ENCODE results near the gene CAPN15.

Gene CAPN15

DNA sequence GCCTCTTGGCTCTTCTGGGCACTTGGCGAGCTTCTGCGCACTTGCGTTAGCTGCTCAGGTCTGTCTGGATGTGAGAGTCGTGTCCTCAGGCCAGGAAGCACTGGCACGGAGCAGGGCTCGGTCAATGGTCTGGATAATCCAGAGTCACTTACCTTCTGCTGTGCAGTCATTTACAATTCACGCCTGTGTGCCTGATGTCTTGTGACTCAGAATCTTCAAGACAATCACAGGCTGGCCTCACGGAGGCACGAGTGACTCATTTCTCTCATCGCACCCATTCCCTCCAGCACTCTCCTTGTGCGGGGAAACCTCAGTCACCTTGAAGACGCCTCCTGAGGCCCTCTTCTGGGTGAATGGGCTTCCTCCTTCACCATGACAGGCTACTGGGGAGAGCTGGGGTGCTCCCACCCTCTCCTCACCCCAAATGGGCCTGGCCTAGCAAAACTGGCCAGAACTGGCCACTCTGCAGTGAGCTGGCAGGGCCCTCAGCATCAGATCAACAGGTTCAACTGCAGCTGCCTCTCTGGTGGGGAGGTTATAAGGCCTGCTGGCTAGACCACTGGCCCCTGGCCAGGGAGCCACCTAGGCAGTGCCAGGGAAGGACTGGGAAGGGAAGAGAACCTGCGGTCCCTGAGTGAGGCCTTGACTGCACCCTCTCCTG, 1.9 kb upstream of the CAPN15 start:
- DNase-seq (ENCODE audit: low spot score), result no peak

DNA sequence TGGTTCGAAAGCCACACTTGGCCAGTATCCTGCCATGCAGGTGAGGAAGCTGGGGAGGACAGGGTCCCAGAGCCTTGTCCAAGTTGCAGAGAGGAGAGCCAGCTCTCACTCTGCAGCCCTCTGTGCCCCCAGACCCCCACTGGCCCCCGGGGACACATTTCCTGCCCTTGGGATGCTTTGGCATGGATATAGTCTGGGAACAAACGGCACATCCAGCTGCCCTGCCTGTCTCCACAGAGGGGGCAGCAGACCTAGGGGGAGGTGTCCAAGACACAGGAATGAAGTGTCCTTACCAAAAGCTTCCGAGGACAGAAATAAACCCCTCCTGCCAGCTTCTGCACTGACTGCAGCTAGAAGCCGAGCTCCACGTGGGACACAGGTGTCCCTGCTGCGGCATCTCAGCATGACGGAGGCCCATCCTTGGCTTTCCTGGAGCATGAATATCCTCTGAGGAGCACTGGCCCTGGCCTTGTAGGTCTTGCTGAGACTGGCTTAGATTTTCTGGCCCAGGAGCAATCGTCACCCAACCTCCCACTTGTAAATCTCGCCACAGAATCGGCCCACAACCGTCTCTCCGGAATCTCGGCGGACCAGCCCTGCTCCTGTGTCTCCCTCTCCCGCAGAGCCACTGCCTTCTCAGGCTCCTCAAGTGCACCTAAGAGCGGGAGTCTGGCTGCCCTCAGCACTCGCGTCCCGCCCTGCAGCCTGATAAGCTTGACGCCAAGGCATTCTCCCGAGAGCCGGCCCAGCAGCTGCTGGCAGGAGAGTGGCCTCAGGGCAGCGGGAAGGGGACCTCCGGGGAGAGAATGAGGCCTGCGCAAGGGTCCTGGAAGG, 1.1 kb upstream of the CAPN15 start:
- DNase-seq (ENCODE audit: low spot score), result no peak

DNA sequence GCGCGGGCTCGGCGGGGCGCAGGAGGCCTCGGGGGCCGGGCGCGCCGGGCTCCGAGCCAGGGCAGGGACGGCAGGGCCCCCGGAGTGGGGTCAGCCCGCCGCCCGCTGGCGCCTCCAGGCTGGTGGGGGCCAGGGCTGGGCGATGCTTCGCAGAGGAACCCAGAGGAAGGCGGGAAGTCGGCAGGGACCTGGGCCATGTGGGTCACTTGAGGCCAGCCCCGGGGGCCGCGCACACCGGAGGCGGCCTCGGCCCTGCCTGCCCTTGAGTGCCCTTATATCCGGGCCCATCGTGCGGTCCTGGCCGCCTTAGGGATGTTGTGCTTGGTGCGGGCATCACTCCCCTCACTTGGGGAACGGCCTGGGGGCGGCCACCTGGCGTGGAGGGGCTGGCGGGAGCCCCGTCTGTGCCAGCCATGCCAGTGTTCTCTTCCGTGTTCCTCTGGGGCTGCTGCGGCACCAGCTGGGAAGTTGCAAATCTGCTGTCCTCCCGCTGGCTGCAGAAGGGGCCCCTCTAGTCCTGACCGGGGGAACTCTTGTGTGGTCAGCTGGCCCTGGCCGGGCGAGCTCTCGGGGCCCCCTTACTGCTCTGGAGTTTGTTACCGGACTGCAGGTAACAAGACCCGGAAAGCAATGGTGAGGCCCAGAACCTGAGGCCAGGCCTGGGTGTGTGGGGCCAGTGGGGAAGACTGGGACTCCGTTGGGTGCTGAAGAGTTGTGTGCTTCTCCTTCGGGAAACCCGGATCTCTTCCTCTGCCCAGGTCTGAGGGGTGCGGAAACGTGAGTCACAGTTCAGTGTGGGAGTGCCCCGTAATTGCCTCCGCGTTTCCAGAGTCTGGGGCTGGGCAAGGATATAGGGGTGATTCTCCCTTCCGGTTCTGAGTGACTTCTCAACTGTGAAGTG, 849 bp downstream of the CAPN15 start:
- DNase-seq (ENCODE audit: low spot score), result no peak

DNA sequence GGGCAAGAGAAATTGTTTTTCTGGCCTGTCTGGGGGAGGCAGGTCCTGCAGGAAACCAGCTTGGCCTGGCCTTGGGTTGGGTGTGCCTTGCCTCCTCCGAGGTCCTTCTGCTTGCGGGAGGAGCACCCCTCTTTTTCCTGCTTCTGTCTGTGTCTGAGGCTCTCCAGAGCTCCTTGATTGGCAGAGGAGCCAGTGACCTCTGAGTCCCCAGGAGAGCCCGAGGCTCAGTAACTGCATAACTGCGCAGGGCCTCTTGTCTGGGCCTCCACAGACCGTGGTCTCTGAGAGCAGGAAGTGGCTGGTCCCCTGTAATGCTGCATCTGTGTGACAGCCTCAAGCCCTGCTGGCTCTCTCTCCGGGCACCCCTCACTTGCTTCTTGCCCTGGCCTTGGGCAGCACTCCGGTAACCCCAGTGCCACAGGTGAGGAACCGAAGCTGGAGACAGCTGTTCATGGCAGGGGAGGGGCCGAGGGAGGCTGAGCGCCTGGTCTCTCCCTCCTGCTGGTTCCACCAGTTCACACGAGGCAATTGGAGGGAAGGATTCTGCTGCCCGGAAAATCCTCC, 1.6 kb downstream of the CAPN15 start:
- DNase-seq (ENCODE audit: low spot score), result no peak

DNA sequence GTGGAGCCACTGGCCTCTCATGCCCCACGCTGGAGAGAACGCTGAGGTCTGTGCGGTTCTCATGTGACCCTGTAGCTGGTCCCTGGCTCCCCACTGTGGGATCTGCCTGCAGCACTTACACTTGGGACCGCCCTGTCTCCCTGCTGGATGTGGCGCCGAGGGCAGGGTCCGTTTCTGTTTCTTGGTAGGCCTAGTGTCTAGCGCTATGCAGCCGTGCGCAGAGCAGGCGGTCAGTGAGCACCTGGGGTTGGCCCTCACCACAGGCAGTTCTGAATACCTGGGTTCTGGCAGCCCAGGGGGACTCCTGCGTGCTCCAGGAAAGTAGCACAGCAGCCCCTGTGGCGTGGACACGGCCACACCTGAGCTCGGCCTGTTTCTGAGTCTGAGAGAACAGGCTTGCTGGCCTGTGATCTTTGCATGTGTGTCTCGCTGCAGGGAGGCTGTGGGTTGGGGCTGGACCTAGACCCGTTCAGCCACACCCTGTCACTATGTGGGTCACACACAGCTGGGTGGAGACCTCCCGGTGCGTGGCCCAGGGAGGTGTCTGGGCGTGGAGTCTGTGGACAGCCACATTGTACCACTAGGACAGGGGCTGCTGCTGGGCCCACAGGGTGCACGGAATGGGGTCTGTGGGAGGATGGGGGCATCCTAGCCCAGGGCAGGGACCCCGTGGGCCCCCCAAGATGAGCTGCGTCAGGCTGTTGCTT, 2.8 kb downstream of the CAPN15 start:
- DNase-seq (ENCODE audit: low spot score), result no peak

DNA sequence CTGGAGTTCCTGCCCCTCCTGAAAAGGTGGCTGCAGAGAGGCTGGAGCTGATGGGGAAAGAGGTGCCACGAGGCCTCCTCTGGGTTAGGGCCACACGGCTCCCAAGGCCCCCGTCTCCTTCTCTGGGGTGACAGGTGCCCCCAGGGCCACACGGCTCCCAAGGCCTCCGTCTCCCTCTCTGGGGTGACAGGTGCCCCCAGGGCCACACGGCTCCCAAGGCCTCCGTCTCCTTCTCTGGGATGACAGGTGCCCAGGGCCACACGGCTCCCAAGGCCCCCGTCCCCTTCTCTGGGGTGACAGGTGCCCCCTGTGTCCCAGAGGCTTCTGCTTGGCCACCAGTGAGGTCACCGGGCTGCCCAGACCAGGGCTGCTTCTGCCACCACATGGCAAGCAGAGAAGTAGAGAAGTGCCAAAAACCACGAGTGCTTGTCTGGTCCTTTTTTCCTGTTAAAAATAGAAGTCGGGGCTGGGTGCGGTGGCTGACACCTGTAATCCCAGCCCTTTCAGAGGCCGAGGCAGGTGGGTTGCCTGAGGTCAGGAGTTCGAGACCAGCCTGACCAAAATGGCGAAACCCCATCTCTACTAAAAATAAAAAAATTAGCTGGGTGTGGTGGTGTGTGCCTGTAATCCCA, 4.1 kb downstream of the CAPN15 start:
- no peak for DNase-seq (ENCODE audit: low spot score)

DNA sequence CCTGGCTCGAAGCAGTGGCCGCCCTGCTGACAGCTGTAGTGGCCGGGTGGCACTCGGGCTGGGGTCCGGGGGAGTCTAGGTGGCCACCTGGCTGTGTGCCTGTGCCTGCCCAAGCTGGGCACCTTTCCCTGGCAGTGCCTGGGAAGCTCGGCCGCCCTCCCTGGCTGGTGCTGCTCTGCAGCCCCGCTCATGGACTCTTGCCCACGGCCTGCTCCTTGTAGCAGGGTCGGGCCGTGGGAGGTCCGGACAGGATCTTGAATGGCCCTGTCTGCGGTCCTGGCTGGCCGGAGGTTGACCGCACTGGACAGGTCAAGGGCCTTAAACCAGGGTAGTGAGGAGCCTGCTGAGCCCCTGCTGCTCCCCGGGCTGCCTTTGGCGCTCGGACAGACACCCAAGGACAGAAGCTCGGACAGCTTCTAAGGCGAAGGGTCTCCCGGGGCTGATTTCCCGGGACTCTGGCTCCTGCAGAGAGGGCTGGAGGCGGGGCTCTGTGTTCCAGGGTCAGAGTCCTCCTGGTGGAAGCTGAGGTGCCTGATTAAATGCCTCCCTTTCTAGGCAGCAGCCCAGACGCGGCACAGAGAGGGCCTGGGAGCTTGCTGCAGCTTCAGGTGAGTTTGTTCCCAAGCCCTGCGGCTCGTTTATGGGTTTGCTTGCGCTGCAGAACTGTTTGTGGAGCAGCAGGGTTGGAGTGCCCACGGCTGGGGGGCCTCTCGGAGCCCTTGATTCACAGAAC, 6.0 kb downstream of the CAPN15 start:
- DNase-seq (ENCODE audit: low spot score), result no peak

DNA sequence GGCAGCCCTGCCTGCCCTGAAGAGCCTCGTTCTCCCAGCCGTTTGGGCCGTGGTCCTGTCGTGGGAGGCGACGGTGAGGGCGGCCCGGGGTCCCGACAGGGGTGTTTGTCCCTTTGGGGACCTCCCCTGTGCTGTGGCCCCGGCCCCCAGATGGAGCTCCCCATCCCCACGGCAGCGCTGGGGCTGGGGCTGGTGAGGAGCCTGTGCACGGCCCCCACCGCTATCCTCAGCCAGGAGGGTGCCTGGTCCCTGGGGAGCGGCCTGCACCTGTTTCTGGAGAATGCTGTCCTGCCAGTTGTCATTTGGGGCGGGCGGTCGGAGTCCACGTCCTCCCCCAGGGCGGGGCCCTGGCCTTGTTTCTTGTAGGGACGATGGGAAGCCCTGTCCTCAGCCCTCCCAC, 6.6 kb downstream of the CAPN15 start:
- no peak for DNase-seq (ENCODE audit: low spot score)

DNA sequence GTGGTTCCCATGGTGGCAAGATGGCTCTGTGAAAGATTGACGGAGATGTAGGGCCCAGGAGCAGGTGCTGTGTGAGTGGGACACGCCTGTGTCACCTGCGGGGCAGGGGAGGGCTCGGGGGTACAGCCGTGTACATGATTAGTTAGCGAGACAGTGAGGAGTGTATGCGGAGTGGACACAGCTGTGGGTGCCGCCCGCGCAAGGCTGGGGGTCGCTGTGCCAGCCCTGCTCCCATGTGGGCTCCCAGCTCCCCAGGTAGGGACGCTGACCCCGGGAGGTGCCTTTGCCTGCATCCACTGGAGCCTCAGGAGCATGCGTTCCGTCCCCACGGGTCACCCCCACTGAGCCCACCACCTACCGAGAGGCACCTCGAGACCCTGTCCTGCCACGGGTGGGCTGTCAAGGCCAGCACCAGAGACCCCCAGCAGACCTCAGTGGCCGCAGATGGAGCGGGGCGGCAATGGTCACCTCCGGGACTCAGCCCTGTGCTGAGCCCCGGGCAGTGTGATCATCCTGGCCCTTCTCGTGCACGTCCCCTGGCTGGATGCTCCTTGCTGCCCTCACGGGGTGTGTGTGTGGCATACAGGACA, 7.4 kb downstream of the CAPN15 start:
- no peak for DNase-seq (ENCODE audit: low spot score)

DNA sequence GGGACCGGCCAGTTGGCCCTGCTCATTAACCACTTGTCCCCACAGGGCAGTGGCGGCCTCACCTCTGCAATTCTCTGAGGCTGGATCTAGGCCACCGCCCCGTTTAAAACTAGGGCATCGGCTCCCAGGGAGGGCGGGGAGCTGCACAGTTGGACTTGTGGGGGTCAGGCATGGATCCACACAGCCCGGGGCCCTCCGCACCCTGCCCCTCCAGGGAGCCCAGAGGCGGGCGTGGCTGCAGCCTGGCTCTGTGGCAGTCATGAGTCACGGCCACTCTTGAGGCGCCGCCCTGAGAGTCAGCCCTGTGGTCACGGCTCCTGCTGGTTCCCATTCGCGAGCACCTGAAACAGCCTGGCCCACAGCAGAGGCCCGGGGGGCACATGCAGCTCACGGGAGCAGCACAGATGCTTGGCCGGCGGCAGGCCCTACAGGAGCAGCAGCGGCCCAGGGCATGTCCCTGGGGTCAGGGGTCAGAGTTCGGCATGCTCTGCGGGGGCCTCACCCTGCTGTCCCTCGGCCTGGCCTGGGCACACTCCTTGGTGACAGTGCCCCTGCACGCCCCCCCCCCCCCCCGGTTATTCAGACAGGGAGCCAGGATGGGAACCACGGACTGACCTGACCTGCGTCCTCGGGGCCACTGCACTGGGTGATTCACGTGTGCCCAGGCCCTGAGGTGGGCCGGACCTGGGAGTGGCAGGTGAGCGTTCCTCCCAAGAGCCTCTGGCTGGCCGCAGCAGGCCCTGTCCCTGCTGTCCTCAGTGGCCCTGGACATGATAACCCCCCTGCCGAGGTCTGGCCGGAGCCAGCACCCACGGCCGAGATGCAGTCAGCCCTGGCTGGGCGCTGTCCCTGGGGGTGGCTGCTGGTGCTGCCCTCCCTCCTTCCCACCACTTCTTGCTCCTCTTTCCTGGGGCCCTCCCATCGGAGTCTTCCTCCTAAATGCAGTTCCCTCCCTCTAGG, 8.2 kb downstream of the CAPN15 start:
- no peak for DNase-seq (ENCODE audit: low spot score)

DNA sequence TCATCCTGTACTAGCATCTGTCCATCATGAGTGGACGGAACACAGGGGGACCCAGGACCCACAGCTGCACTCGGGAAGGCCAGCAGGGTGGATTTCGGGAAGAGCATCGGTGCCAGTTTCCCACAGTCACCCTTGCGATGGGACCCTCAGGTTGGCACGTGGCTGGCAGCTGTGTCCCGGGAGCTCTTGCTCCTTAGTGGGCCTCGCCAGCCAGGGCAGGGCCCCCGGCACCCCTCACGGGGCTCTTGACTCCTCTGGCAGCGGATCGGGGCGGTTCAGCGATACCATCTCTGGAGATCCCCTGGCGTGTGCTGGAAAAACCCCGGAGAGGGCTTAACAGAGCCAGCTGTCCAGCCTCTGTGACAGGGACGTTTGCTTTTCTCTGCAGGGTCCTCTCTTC, 9.2 kb downstream of the CAPN15 start:
- DNase-seq (ENCODE audit: low spot score), result no peak

DNA sequence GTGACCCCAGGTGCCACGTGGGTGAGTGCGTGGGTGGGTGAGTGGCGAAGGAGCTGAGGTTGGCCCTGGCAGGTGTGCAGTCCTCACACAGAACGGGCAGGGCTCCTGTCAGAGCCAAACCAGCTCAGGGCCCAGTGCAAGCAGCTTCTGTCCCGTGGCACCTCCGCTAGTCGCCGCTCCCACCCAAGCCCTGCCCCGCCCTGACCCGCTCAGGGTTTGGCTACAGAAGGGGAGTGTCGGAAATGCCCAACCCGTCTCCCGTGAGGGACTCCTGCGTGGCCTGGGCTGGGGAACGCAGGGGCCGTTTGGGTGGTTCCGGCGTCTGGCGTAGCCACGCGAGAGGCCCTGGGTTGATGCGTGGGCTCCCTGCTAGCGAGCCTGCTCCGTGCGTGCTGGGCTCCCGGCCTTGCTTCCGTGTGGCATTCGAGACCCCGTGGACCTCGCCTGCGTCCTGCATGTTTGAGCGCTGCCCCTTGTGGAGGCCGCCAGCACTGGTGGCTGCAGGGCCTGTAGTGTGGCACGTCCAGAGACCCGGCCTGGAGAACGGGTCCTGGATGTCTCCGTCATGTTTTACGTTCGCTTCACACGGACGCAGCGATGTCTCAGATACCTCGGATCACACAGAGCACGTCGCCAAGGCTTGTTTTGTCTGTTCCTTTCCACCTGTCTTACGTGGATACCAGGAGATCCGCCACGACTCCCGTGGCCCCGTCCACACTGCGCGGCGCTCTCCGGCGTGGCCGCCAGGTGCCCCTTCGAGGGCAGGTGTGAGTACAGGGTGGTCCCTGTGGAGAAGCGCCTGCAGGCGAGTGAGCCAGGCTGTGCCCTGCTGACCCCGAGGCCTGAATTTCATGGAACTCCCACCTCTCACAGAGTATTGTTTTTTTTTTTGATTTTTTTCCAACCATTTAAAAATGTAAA, 10.2 kb downstream of the CAPN15 start:
- DNase-seq (ENCODE audit: low spot score), result no peak

DNA sequence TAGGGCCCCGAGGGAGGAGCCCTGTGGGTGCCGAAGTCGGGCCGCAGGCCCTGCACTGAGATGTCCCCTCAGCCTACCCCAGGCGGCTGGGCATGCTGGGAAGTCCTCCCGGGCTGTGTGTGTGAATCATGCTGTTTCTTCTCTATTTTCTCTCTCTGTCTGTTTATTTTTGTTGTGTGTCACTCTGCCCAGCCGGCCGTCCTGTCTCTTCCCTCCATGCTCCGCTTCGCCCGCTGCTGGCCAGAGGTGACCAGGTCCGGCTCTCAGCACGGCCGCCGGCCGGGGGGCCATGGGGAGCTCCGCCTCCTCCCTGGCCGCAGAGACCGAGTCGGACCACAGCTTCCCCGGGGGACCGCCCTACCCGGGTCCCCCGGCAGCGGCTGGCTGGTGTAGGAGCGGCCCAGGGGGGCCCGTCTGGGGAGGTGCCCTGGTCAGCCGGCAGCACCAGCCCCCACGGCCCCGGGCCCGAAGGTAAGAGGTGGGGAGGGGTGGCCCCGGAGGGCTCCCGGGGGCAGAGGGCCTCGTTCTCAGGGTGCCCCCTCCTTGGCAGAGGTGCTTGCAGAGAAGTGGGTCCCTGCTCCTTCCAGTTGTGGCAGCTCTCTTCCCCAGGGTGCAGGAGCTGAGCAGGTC, 12.5 kb downstream of the CAPN15 start:
- DNase-seq (ENCODE audit: low spot score), result no peak

DNA sequence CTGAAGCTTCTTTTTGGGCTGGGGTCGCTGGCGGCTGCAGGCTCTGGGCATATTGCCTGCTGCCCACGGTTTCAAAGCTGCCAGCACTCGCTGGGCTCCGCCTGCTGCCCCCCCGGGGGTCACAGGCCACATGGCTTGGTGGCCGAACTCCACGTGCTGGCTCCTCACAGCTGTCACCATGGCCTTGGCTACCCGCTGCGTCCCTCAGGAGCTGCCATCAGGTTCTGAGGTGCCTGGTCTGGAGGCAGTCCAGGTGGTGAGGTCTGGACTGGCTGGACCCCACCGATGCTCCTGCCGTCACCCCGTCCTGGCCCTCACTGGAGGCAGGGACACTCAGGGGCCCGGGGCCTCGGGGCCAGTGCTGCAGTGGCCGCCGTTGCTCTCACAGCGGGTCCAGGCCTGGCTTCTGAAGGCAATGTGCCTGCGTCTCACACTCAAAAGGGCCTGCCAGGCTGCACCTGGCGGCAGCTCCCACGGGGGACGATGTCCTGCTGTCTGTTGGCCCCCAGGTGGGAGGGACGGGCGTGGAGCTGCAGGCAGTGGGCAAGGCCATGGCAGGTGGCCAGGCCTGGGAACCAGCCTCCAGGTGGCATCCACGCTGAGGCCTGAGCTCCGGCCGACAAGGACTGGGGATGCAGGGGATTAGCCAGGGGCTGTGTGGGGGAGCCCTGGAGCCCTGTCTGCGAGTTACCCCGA, 13.3 kb downstream of the CAPN15 start:
- DNase-seq (ENCODE audit: low spot score), result no peak

DNA sequence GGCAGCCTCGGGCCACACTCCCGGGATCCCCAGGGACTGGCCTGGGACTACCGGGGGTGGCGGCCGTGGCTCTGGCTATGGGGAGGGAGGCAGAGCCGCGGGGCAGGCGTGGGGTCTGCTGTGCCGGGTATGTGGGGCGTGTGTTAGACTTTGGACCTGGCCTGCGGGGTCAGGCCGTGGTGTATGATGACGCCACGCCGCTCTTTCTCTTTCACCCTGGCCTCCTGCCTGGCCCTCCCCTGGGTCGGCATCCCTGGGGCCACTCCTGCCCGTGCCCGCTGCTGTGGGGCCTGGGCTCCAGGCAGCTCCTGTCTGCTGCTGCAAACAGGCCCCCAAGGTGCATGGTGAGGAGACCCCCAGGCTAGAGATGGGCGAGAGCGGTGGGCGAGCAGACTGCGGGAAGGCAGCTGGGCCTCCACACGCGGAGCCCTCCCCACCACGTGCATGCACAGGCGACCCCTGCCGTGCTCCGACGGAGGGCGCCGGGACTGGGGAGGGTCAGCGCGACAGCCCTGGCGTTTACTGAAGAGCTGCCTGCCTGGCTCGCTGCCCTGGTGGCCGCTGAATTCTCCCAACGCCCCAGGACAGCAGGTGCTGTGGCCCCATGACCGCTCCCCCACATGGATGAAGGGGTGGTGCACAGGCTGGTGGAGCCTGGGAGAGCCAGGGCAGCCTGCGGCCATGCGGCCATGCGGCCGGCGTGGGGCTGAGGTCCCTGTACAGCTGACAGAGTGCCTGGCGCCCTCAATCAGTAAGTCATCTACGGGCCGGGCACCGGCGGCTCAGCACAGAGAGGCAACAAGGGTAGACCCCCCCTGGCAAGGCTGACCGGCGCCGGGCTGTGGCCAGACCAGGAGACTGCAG, 16.0 kb downstream of the CAPN15 start:
- no peak for DNase-seq (ENCODE audit: low spot score)

DNA sequence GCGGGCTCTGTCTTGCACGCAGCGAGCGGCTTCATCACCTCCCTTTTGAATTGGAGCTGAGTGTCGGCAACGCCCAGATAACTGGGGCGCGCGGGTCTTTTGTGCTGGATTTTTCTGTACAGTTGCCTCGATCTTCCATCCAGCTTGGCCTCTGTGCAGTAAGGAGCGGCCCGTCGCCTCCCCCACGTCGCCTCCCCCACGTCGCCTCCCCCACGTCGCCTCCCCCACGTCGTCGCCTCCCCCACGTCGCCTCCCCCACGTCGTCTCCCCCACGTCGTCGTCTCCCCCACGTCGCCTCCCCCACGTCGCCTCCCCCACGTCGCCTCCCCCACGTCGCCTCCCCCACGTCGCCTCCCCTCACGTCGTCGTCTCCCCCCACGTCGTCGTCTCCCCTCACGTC, 17.0 kb downstream of the CAPN15 start:
- no peak for DNase-seq (ENCODE audit: low spot score)

Data from ecto neural progenitor cell (in vitro differentiated cells).